ENCODE measurements around the gene SOX14.

Gene SOX14

DNA sequence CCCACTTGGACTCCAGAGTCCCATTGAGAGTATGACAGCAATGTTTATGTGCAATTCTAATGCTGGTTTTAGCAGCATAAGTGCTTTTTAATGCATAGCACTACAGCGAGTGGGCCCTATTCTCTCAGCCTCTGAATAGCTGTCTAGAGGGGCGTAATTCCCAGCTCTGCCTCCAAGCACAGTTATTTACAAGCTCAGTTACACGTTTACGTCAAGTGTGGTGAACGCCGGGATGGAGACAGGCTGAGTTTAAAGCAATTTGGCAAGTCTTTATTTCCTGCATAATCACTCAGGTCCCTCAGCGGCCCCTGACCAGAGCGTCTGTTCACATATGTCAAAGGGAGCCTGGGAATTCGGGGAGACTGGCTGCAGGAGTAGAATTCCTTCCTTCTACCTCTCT, 43.9 kb downstream of the SOX14 start:
- TF ChIP-seq, protein P1, sequence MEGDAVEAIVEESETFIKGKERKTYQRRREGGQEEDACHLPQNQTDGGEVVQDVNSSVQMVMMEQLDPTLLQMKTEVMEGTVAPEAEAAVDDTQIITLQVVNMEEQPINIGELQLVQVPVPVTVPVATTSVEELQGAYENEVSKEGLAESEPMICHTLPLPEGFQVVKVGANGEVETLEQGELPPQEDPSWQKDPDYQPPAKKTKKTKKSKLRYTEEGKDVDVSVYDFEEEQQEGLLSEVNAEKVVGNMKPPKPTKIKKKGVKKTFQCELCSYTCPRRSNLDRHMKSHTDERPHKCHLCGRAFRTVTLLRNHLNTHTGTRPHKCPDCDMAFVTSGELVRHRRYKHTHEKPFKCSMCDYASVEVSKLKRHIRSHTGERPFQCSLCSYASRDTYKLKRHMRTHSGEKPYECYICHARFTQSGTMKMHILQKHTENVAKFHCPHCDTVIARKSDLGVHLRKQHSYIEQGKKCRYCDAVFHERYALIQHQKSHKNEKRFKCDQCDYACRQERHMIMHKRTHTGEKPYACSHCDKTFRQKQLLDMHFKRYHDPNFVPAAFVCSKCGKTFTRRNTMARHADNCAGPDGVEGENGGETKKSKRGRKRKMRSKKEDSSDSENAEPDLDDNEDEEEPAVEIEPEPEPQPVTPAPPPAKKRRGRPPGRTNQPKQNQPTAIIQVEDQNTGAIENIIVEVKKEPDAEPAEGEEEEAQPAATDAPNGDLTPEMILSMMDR (IDR thresholded peaks at IDR 0.05): no peak
- no peak overlapping the region for H3K27ac ChIP-seq

DNA sequence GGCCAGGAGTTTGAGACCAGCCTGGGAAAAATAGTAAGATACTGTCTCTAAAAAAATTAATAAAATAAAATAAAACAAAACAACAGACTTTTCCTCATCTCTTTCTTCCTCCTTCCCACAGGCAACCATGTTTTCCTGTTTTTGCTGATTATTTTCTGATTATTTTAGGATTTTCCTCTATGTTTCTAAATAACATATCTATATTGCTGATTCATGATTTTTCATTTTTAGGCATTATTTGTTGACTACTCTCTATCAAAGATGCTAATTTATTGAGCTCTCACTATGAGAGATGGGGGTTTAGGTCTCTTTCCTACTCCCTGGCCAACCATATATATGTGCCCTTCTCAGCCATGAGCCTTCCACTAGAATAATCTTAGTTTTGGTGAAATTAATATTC, 45.4 kb downstream of the SOX14 start:
- Histone ChIP-seq H3K36me3 (no peaks in the 10 kb centered on the region), H3K27me3 (peaks cover 25% of the 10 kb centered on the region), H3K4me3 (ENCODE audit: low read depth in 1 of 2, low read length in 1 of 2) (no peak overlapping the region), H3K9me3 (no peaks in the 10 kb centered on the region), H3K27ac (no peak overlapping the region), H3K4me1 (ENCODE audit: control insufficient read depth in 1 of 2, insufficient read depth in 1 of 2, low read depth in 1 of 2, low read length in 1 of 2) (no peaks in the 10 kb centered on the region)
- TF ChIP-seq, protein P1 (IDR thresholded peaks at IDR 0.05): no peak

More for the DNA sequence above, 43.9 kb downstream of the SOX14 start:
- H3K4me3 ChIP-seq (ENCODE audit: low read depth in 1 of 2, low read length in 1 of 2): no peak overlapping the region
- peaks cover 21% of the 10 kb centered on the region for H3K27me3 ChIP-seq
- H3K4me1 ChIP-seq (ENCODE audit: control insufficient read depth in 1 of 2, insufficient read depth in 1 of 2, low read depth in 1 of 2, low read length in 1 of 2): no peaks in the 10 kb centered on the region
- no peaks in the 10 kb centered on the region for H3K36me3 ChIP-seq
- H3K9me3 ChIP-seq: no peaks in the 10 kb centered on the region

DNA sequence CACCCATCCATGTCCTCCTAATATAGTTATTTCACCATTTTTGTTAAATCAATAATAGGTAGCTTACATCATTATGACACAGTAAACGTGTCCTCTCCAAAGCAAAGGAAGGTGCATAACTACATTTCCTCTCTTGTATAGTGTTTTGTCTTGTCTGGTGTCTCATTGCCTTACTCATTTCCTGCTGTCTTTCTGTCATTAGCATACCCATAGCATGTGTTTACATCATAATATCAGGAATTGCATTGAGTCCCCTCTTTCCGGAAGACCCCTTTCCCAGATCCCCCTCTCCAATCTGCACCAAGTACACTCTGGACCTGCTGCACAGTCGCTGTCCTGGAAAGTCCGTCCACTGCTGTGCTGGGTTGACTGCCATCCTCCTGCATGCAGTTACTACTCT, 47.9 kb downstream of the SOX14 start:
- Histone ChIP-seq H3K36me3 (no peaks in the 10 kb centered on the region), H3K4me1 (ENCODE audit: control insufficient read depth in 1 of 2, insufficient read depth in 1 of 2, low read depth in 1 of 2, low read length in 1 of 2) (no peaks in the 10 kb centered on the region), H3K4me3 (ENCODE audit: low read depth in 1 of 2, low read length in 1 of 2) (no peak overlapping the region), H3K27ac (no peak overlapping the region), H3K9me3 (no peaks in the 10 kb centered on the region), H3K27me3 (peaks cover 25% of the 10 kb centered on the region)
- TF ChIP-seq, protein P1 (IDR thresholded peaks at IDR 0.05): no peak

DNA sequence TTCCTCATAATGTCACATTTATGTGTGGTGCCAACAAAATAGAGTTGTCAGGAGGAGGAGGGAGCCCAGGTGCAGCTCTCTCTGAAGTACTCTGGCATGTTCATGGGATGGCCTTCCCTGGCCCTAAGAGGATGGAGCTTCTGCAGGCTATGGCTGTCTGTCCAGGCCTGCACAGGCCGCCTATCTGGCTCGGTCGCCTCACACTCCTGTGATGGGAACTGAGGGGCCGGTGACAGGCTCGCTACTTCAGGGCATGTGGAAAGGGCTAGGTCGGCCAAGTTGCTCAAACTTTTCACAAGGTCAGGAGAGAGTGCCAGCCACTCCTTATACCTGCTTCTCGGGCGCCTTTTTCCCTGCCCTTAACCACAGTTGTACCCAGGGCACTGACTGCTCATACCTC, 51.1 kb downstream of the SOX14 start:
- Histone ChIP-seq H3K36me3 (no peaks in the 10 kb centered on the region), H3K27me3 (peaks cover 6% of the 10 kb centered on the region), H3K9me3 (no peaks in the 10 kb centered on the region), H3K4me1 (ENCODE audit: control insufficient read depth in 1 of 2, insufficient read depth in 1 of 2, low read depth in 1 of 2, low read length in 1 of 2) (no peaks in the 10 kb centered on the region), H3K27ac (no peak overlapping the region), H3K4me3 (ENCODE audit: low read depth in 1 of 2, low read length in 1 of 2) (no peak overlapping the region)
- TF ChIP-seq, protein P1 (IDR thresholded peaks at IDR 0.05): no peak
